IMR-90 (cell line): ENCODE measurements around the gene RTF1. TPM values are rescaled to one million over a fixed set of nuclear protein-coding genes. Genes with fewer than 3 reads are reported as not detected.

Experiments
- ATAC-seq: fragments of 200-7000 bp; cut with Tn5 transposase; 2 replicates; pipeline ENCODE4 v1.9.1; 2020; ENCODE audit warnings: low read depth, mild to moderate bottlenecking, moderate library complexity
- BruUV-seq: library from RNA; stranded (reverse); fragments of 400-500 nt; replicated peaks from 2 replicates; lab custom pipeline; 2021; lab: Mats Ljungman, UMichigan
- CTCF ChIA-PET: fragments of 300-600 bp; formaldehyde crosslinking; extraction: SDS; loops from one replicate; lab custom pipeline; 2021; ENCODE audit warnings: antibody characterized with exemption; lab: Yijun Ruan, JAX
- POLR2A ChIA-PET: fragments of 300-600 bp; sonication (Branson Sonifier 250); formaldehyde crosslinking; loops from one replicate; lab custom pipeline; 2022; ENCODE audit warnings: antibody characterized with exemption; ENCODE audit not compliant: unreplicated experiment; lab: Charles Lee
- DNase-seq: peaks from one replicate; pipeline ENCODE4 v3.0.0; 2013
- H2AFZ ChIP-seq: replicated peaks from 2 replicates; pipeline ENCODE3; 2013; ENCODE audit warnings: low read length, mild to moderate bottlenecking; ENCODE audit not compliant: poor library complexity
- H2AK5ac ChIP-seq: 2 replicates; pipeline ENCODE4 v1.6.1; 2013; ENCODE audit warnings: low read depth, low read length, inconsistent platforms
- H2AK9ac ChIP-seq: replicated peaks from 2 replicates; pipeline ENCODE3; 2013; ENCODE audit warnings: mild to moderate bottlenecking, low read depth, low read length, moderate library complexity; ENCODE audit not compliant: poor library complexity
- H2BK120ac ChIP-seq: 2 replicates; pipeline ENCODE4 v1.6.1; 2013; ENCODE audit warnings: low read depth, low read length, inconsistent platforms
- H2BK15ac ChIP-seq: 3 replicates; pipeline ENCODE4 v1.6.1; 2013; ENCODE audit warnings: low read depth, low read length, inconsistent platforms
- H2BK20ac ChIP-seq: 2 replicates; pipeline ENCODE4 v1.6.1; 2013; ENCODE audit warnings: low read depth, mild to moderate bottlenecking, inconsistent platforms, low read length, moderate library complexity
- H2BK5ac ChIP-seq: 2 replicates; pipeline ENCODE4 v1.6.1; 2013; ENCODE audit warnings: mild to moderate bottlenecking, low read depth, low read length, inconsistent platforms; ENCODE audit not compliant: poor library complexity, severe bottlenecking
- H3K14ac ChIP-seq: replicated peaks from 2 replicates; pipeline ENCODE4 v1.6.1; 2013; ENCODE audit warnings: low read depth, low read length, inconsistent platforms
- H3K18ac ChIP-seq: 2 replicates; pipeline ENCODE4 v1.6.1; 2013; ENCODE audit warnings: low read depth, low read length, control low read depth
- H3K23ac ChIP-seq: 2 replicates; pipeline ENCODE4 v1.6.1; 2013; ENCODE audit warnings: low read depth, low read length, inconsistent platforms
- H3K27ac ChIP-seq: 2 replicates; pipeline ENCODE4 v1.5.1; 2013; ENCODE audit warnings: mild to moderate bottlenecking, control low read depth, low read length; ENCODE audit not compliant: insufficient read depth
- H3K27me3 ChIP-seq: 2 replicates; pipeline ENCODE4 v1.6.1; 2013; ENCODE audit warnings: low read length; ENCODE audit not compliant: control insufficient read depth, insufficient read depth
- H3K36me3 ChIP-seq: 2 replicates; pipeline ENCODE4 v1.6.1; 2013; ENCODE audit warnings: low read length, mixed read lengths; ENCODE audit not compliant: control insufficient read depth, insufficient read depth
- H3K4ac ChIP-seq: 2 replicates; pipeline ENCODE4 v1.6.1; 2013; ENCODE audit warnings: low read depth, low read length, inconsistent platforms
- H3K4me1 ChIP-seq: 2 replicates; pipeline ENCODE4 v1.6.1; 2013; ENCODE audit warnings: low read length, mixed read lengths; ENCODE audit not compliant: control insufficient read depth, insufficient read depth
- H3K4me2 ChIP-seq: 2 replicates; pipeline ENCODE4 v1.6.1; 2013; ENCODE audit warnings: low read depth, mild to moderate bottlenecking, control low read depth, low read length, moderate library complexity
- H3K4me3 ChIP-seq: 2 replicates; pipeline ENCODE4 v1.5.1; 2013; ENCODE audit warnings: low read depth, mild to moderate bottlenecking, control low read depth, low read length, moderate library complexity; ENCODE audit not compliant: insufficient read depth
- H3K56ac ChIP-seq: 2 replicates; pipeline ENCODE4 v1.6.1; 2013; ENCODE audit warnings: low read length, inconsistent platforms; ENCODE audit not compliant: insufficient read depth; ENCODE audit errors: extremely low read depth
- H3K79me1 ChIP-seq, 2 experiments: 2 replicates each; pipeline ENCODE4 v1.6.1; 2013; ENCODE audit warnings: low read length in 2 of 2, inconsistent platforms in 1 of 2, low read depth in 1 of 2
- H3K9ac ChIP-seq: 2 replicates; pipeline ENCODE4 v1.6.1; 2013; ENCODE audit warnings: low read depth, low read length, control low read depth
- H3K9me1 ChIP-seq: 2 replicates; pipeline ENCODE4 v1.6.1; 2013; ENCODE audit warnings: low read length, inconsistent platforms; ENCODE audit not compliant: insufficient read depth
- H3K9me3 ChIP-seq: 2 replicates; pipeline ENCODE4 v1.6.1; 2013; ENCODE audit warnings: low read length; ENCODE audit not compliant: control insufficient read depth, insufficient read depth
- H4K20me1 ChIP-seq: 2 replicates; pipeline ENCODE4 v1.6.1; 2013; ENCODE audit warnings: low read length, inconsistent platforms; ENCODE audit not compliant: insufficient read depth
- H4K5ac ChIP-seq: 2 replicates; pipeline ENCODE4 v1.6.1; 2013; ENCODE audit warnings: mild to moderate bottlenecking, low read depth, low read length, control low read depth
- H4K8ac ChIP-seq, 2 experiments: 2 replicates each; pipeline ENCODE4 v1.6.1; 2013; ENCODE audit warnings: low read depth in 2 of 2, low read length in 2 of 2, control low read depth in 1 of 2, inconsistent platforms in 1 of 2
- H4K91ac ChIP-seq: 2 replicates; pipeline ENCODE4 v1.6.1; 2013; ENCODE audit warnings: low read depth, low read length, inconsistent platforms; ENCODE audit not compliant: insufficient read depth
- BHLHE40 ChIP-seq: fragments of 150-350 bp; IDR thresholded peaks from 2 replicates; pipeline ENCODE4 v1.6.1; 2016; ENCODE audit warnings: mild to moderate bottlenecking, low read depth, low read length
- ELK1 ChIP-seq: fragments of 150-350 bp; IDR thresholded peaks from 2 replicates; pipeline ENCODE4 v1.6.1; 2016; ENCODE audit warnings: low read depth, mild to moderate bottlenecking, low read length, moderate library complexity, borderline replicate concordance
- FOS ChIP-seq: fragments of 150-350 bp; IDR thresholded peaks from 2 replicates; pipeline ENCODE4 v1.6.1; 2016; ENCODE audit warnings: low read depth, low read length
- MAFK ChIP-seq: IDR thresholded peaks from 2 replicates; pipeline ENCODE4 v1.6.1; 2012; ENCODE audit warnings: low read depth, low read length, improper control_type of control experiment
- MAZ ChIP-seq: IDR thresholded peaks from 2 replicates; pipeline ENCODE4 v1.6.1; 2012; ENCODE audit warnings: low read depth, mild to moderate bottlenecking, low read length, improper control_type of control experiment, moderate library complexity, borderline replicate concordance
- RAD21 ChIP-seq: IDR thresholded peaks from 2 replicates; pipeline ENCODE4 v1.6.1; 2012; ENCODE audit warnings: low read length, improper control_type of control experiment
- RCOR1 ChIP-seq: IDR thresholded peaks from 2 replicates; pipeline ENCODE4 v1.6.1; 2012; ENCODE audit warnings: mild to moderate bottlenecking, low read length, improper control_type of control experiment; ENCODE audit not compliant: insufficient replicate concordance
- RFX5 ChIP-seq: IDR thresholded peaks from 2 replicates; pipeline ENCODE4 v1.8.0; 2012; ENCODE audit warnings: low read depth, mild to moderate bottlenecking, low read length, moderate library complexity
- WGBS, 2 experiments: methylation state at CpG; one replicate each; pipeline versions ENCODE4 v1.1.5 to v1.1.7; 2013; ENCODE audit warnings: missing lambda C conversion rate in 2 of 2; ENCODE audit not compliant: insufficient read length in 1 of 2; ENCODE audit errors: extremely low coverage in 2 of 2; 5-methylcytosine and 5-hydroxymethylcytosine counted together
- dilution Hi-C: fragments of 300-500 bp; cut with HindIII; formaldehyde crosslinking; loops from one replicate; pipeline ENCODE4 v1.14.3; 2018; ENCODE audit warnings: low sequenced_read_pairs; ENCODE audit not compliant: unreplicated experiment
- in situ Hi-C: fragments of 300-500 bp; cut with MboI; formaldehyde crosslinking; loops from 3 replicates; pipeline ENCODE4 v1.14.3; 2019; ENCODE audit warnings: low sequenced_read_pairs, inconsistent platforms, mixed read lengths
- intact Hi-C: fragments of 100-400 bp; cut with micrococcal nuclease; formaldehyde crosslinking; loops from 2 replicates; pipeline ENCODE4 v1.10.0; 2022
- polyA plus RNA-seq, 3 experiments: library from polyadenylated mRNA; depleted of rRNA; stranded (reverse); fragments of >200 nt; gene quantifications; 2 replicates each; pipeline ENCODE4 v1.2.3, GENCODE V29; 2012; ENCODE audit warnings: low replicate concordance in 1 of 3
- total RNA-seq: library from RNA; depleted of rRNA; stranded (reverse); fragments of >200 nt; gene quantifications from 2 replicates; pipeline ENCODE4 v1.2.3, GENCODE V29; 2012
- TF ChIP-seq, protein P1 (sequence below): conservative IDR thresholded peaks from 2 replicates; pipeline ENCODE4 v1.5.1; 2012; ENCODE audit warnings: mild to moderate bottlenecking, low read depth, low read length, improper control_type of control experiment

RTF1 gene
- total and polyA plus RNA-seq, 2 of the 4 experiments (the other 2 are of a cell fraction) = 15.1 to 24.3 TPM

GRCh38 chr15:41486286-41486685, 69.4 kb downstream of the RTF1 start:
- no peak overlapping the region for H3K18ac ChIP-seq
- peaks cover 7% of the 10 kb centered on the region for H3K4me1 ChIP-seq
- no peak overlapping the region for H2BK5ac ChIP-seq
- no peak overlapping the region for H4K91ac ChIP-seq
- in situ Hi-C loops (no loop called here), dilution Hi-C loops (no loop called here), intact Hi-C loops (no loop called here)
- ATAC-seq (no peak), DNase-seq (no peak)
- no peak overlapping the region for H2BK15ac ChIP-seq
- H2AK9ac ChIP-seq = no peak overlapping the region
- H4K5ac ChIP-seq = no peak overlapping the region
- WGBS, 2 experiments = 88% methylated on average over 41 of the region's 43 CpGs; no CpG with 5 or more reads in 1 of the 2 experiments
- H2BK120ac ChIP-seq = no peak overlapping the region
- no peak overlapping the region for H3K4me3 ChIP-seq
- POLR2A ChIA-PET = no interaction called here
- H3K56ac ChIP-seq = no peak overlapping the region
- CTCF ChIA-PET = no interaction called here
- no TSS peak for BruUV-seq
- no peak overlapping the region for H3K4me2 ChIP-seq
- no peaks in the 10 kb centered on the region for H3K27me3 ChIP-seq
- no peak overlapping the region for H3K23ac ChIP-seq
- H3K9me1 ChIP-seq = peaks cover 38% of the 10 kb centered on the region
- no peak overlapping the region for H3K14ac ChIP-seq
- no peaks in the 10 kb centered on the region for H4K20me1 ChIP-seq
- H3K4ac ChIP-seq = no peak overlapping the region
- no peak overlapping the region for H2BK20ac ChIP-seq
- no peak overlapping the region for H2AK5ac ChIP-seq
- H3K79me1 ChIP-seq = peaks cover 0 to 7% of the 10 kb centered on the region in 2 experiments; a peak in 2 of 4 replicates
- no peak overlapping the region for H3K9ac ChIP-seq
- TF ChIP-seq ELK1 (no peak), RAD21 (no peak), RCOR1 (no peak), BHLHE40 (no peak), FOS (no peak), MAZ (no peak), MAFK (no peak), RFX5 (no peak)
- TF ChIP-seq, protein P1, sequence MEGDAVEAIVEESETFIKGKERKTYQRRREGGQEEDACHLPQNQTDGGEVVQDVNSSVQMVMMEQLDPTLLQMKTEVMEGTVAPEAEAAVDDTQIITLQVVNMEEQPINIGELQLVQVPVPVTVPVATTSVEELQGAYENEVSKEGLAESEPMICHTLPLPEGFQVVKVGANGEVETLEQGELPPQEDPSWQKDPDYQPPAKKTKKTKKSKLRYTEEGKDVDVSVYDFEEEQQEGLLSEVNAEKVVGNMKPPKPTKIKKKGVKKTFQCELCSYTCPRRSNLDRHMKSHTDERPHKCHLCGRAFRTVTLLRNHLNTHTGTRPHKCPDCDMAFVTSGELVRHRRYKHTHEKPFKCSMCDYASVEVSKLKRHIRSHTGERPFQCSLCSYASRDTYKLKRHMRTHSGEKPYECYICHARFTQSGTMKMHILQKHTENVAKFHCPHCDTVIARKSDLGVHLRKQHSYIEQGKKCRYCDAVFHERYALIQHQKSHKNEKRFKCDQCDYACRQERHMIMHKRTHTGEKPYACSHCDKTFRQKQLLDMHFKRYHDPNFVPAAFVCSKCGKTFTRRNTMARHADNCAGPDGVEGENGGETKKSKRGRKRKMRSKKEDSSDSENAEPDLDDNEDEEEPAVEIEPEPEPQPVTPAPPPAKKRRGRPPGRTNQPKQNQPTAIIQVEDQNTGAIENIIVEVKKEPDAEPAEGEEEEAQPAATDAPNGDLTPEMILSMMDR = no peak
- no peak overlapping the region for H4K8ac ChIP-seq
- no peak overlapping the region for H2AFZ ChIP-seq
- H3K9me3 ChIP-seq = no peaks in the 10 kb centered on the region
- H3K36me3 ChIP-seq = peaks cover 9% of the 10 kb centered on the region
- no peak overlapping the region for H3K27ac ChIP-seq
